ENCODE results near the gene TMEM74B. TPM values are rescaled to one million over a fixed set of nuclear protein-coding genes. Genes with fewer than 3 reads are reported as not detected.
"Not testable (repeated sequence)": the region's sequence is repeated elsewhere in the genome, so short reads cannot be mapped to it uniquely, and the experiment has no call there.

TMEM74B gene
- total RNA-seq, 4 donors from 2014 or later: 0.44 to 12.4 (median 1.8) TPM

- no peak overlapping the region for H3K27ac ChIP-seq
- TF ChIP-seq POLR2A (IDR thresholded peaks at IDR 0.05): no peak
- TF ChIP-seq CTCF (IDR thresholded peaks at IDR 0.05): no peak
- no peak for TF ChIP-seq EP300 (IDR thresholded peaks at IDR 0.05)
- 95 to 99% methylated on average over 3 of the region's 3 CpGs for WGBS, 2 donors
- H3K9me3 ChIP-seq: no peaks in the 10 kb centered on the region
- no peaks in the 10 kb centered on the region for H3K4me1 ChIP-seq
- DNase-seq (ENCODE audit: low spot score in 2 of 2): no peak
- H3K36me3 ChIP-seq: peaks cover 0 to 58% (median 5%) of the 10 kb centered on the region in 3 donors
- H3K4me3 ChIP-seq: no peak overlapping the region
- H3K27me3 ChIP-seq: no peaks in the 10 kb centered on the region
These were observed 29.4 kb downstream of the TMEM74B start for GRCh38 chr20:1155342-1155741.

GRCh38 chr20:1154691-1155090, 30.1 kb downstream of the TMEM74B start:
- H3K4me1 ChIP-seq: no peaks in the 10 kb centered on the region
- TF ChIP-seq POLR2A (IDR thresholded peaks at IDR 0.05) (no peak), EP300 (IDR thresholded peaks at IDR 0.05) (no peak), CTCF (IDR thresholded peaks at IDR 0.05) (no peak)
- H3K9me3 ChIP-seq: no peaks in the 10 kb centered on the region
- DNase-seq (ENCODE audit: low spot score in 2 of 2): no peak
- peaks cover 0 to 58% (median 5%) of the 10 kb centered on the region in 3 donors for H3K36me3 ChIP-seq
- H3K4me3 ChIP-seq: no peak overlapping the region
- 81 to 93% methylated on average over 1 of the region's 1 CpG for WGBS, 2 donors
- no peak overlapping the region for H3K27ac ChIP-seq
- no peaks in the 10 kb centered on the region for H3K27me3 ChIP-seq

GRCh38 chr20:1154226-1154625, 30.6 kb downstream of the TMEM74B start:
- no peak overlapping the region for H3K4me3 ChIP-seq
- H3K27me3 ChIP-seq: no peaks in the 10 kb centered on the region
- DNase-seq (ENCODE audit: low spot score in 2 of 2): no peak
- peaks cover 0 to 58% (median 5%) of the 10 kb centered on the region in 3 donors for H3K36me3 ChIP-seq
- H3K9me3 ChIP-seq: no peaks in the 10 kb centered on the region
- H3K27ac ChIP-seq: no peak overlapping the region
- no peaks in the 10 kb centered on the region for H3K4me1 ChIP-seq
- TF ChIP-seq POLR2A (IDR thresholded peaks at IDR 0.05) (no peak), CTCF (IDR thresholded peaks at IDR 0.05) (no peak), EP300 (IDR thresholded peaks at IDR 0.05) (no peak)

DNA sequence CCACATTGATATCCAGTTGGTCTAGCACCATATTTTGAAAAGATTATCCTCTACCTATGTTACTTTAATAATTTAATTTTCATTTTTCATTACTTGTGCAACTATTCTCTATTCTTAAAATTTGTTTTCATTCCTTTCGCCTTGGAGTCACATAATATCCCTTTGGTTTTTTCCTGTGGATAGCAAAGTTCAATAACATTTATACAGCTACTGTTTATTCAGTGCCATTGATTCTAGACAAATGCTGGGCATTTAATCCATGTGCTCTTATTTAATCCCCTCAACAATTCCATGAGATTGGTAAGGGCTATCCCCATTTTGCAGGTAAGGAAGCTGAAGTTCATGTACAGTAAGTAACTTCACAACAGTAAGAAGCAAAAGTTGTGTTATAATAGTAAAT, 33.8 kb downstream of the TMEM74B start:
- Histone ChIP-seq H3K4me1 (peaks cover 0 to 3% (median 0%) of the 10 kb centered on the region in 4 donors), H3K9me3 (no peaks in the 10 kb centered on the region), H3K27ac (no peak overlapping the region), H3K27me3 (no peaks in the 10 kb centered on the region), H3K4me3 (no peak overlapping the region), H3K36me3 (peaks cover 0 to 65% (median 5%) of the 10 kb centered on the region in 3 donors)
- 93 to 94% methylated on average over 1 of the region's 1 CpG for WGBS, 2 donors
- no peak for TF ChIP-seq CTCF (IDR thresholded peaks at IDR 0.05)
- TF ChIP-seq POLR2A (IDR thresholded peaks at IDR 0.05): no peak
- no peak for TF ChIP-seq EP300 (IDR thresholded peaks at IDR 0.05)
- DNase-seq (ENCODE audit: low spot score in 2 of 2): no peak

- Histone ChIP-seq H3K27me3 (no peaks in the 10 kb centered on the region), H3K4me1 (peaks cover 0 to 11% (median 7%) of the 10 kb centered on the region in 4 donors), H3K9me3 (no peaks in the 10 kb centered on the region), H3K36me3 (peaks cover 0 to 58% (median 2%) of the 10 kb centered on the region in 3 donors), H3K4me3 (no peak overlapping the region), H3K27ac (no peak overlapping the region)
- TF ChIP-seq POLR2A (IDR thresholded peaks at IDR 0.05): no peak
- TF ChIP-seq CTCF (IDR thresholded peaks at IDR 0.05): no peak
- TF ChIP-seq EP300 (IDR thresholded peaks at IDR 0.05): no peak
- DNase-seq (ENCODE audit: low spot score in 2 of 2): no peak
- 65 to 70% methylated on average over 4 of the region's 4 CpGs for WGBS, 2 donors
These were observed 34.6 kb downstream of the TMEM74B start for GRCh38 chr20:1150218-1150617.

DNA sequence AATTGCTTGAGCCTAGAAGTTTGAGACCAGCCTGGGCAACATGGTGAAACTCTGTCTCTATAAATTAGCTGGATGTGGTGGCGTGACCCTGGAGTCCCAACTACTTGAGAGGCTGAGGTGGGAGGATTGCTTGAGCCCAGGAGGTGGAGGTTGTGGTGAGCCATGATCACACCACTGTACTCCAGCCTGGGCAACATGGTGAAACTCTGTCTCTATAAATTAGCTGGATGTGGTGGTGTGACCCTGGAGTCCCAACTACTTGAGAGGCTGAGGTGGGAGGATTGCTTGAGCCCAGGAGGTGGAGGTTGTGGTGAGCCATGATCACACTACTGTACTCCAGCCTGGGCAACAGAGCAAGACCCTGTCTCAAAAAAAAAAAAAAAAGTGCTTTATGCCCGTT, 35.0 kb downstream of the TMEM74B start:
- 89 to 96% methylated on average over 2 of the region's 2 CpGs for WGBS, 2 donors
- H3K4me1 ChIP-seq: peaks cover 0 to 15% (median 9%) of the 10 kb centered on the region in 4 donors
- not testable (repeated sequence) for H3K9me3 ChIP-seq; H3K27ac ChIP-seq; H3K27me3 ChIP-seq; DNase-seq (ENCODE audit: low spot score in 2 of 2); H3K4me3 ChIP-seq
- H3K36me3 ChIP-seq: peaks cover 0 to 54% (median 0%) of the 10 kb centered on the region in 3 donors
